Measurements from ENCODE around the gene PAFAH1B2. TPM values are rescaled to one million over a fixed set of nuclear protein-coding genes. Genes with fewer than 3 reads are reported as not detected.
"Not testable (repeated sequence)": the region's sequence is repeated elsewhere in the genome, so short reads cannot be mapped to it uniquely, and the experiment has no call there.

Gene PAFAH1B2
- total RNA-seq, 1 donor from 2014 or later, result 231 TPM

DNA sequence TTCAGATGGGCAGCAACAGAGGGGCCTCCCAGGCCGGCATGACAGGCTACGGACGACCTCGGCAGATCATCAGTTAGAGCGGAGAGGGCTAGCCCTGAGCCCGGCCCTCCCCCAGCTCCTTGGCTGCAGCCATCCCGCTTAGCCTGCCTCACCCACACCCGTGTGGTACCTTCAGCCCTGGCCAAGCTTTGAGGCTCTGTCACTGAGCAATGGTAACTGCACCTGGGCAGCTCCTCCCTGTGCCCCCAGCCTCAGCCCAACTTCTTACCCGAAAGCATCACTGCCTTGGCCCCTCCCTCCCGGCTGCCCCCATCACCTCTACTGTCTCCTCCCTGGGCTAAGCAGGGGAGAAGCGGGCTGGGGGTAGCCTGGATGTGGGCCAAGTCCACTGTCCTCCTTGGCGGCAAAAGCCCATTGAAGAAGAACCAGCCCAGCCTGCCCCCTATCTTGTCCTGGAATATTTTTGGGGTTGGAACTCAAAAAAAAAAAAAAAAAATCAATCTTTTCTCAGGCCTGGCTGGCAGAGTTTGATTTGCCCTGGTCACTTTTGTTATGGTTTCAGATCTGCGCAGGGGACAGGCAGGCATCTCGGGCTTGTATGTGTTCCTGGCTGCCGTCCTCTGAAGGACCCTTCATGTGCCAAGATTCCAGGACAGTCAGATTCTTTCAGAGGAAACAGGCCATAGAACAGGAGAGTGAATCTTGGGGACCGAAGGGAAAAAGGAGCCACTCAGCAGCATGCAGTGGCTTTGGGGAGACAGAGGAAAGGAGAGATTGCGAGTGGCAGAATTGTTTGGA lies 60.4 kb downstream of the PAFAH1B2 start:
- DNase-seq, result no peak

DNA sequence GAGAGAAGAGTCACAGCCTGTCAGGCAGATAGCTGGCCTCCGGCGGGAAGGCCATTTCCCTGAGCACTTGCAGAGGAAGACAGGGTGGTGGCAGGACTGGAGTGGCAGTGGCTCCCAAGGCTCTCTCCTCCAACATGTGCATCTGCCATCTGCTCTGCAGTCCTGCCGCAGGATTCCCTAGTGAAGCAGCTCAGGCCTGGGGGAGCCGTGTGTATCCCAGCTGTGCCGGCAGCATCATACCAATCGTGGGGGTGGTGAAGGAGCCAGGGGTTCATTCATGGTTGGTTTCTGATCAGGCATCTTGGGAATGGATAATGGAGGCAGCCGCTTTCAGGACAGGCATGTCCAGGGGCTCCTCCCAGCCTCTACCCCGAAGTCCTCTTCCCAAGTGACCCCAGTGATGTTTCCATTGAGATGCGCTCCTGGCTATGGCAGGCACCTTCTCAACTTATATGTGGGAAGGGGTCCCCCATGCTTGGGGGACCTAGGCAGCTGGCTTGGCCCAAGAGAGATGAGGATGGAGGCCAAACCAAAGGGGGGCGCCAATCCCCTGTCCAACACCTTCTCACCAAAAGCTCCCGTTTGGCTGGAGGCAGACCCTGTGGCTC lies 61.2 kb downstream of the PAFAH1B2 start:
- no peak for DNase-seq

GRCh38 chr11:117206111-117206510 lies 62.0 kb downstream of the PAFAH1B2 start:
- DNase-seq, result not testable (repeated sequence)

- peak; percentile 17 for DNase-seq
Measured at GRCh38 chr11:117206859-117207258, 62.8 kb downstream of the PAFAH1B2 start.

DNA sequence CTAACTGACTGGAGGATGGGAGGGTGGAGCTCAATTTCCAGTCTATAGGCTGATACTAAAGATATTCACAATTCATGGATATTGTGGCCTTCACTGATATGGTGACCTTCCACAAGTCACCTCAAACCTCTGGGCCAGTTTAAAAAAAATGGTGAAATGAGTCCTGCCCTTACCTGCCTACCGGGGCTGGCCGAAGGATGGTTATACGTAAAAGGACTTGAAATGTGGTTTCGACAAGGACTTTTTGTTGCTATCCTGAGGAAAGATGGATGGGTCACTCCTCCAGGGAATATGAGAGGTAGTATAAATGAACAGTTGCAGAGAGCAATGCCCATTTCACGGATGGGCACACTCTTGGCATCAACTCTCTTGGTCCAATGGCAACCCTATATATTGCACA lies 63.4 kb downstream of the PAFAH1B2 start:
- not testable (repeated sequence) for DNase-seq

DNA sequence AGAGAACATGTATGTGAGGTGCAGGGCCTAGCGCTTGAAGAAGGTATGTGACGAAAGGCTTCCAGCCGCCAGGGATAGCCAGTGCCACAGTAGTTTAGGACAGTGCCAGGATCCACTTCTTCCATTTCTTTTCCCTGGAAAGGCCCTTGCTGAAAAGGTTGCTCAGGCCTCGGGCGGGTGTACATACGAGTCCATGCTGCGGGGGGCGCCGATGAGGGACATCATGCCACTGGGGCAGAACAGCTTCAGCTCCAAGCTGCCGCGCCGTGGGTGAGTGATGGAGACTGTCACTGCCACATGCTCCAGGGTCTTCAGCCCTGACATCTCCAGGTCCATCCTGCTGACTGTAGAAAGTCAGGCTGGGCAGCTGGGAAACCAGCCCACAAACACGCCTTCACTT lies 64.6 kb downstream of the PAFAH1B2 start:
- DNase-seq, result not testable (repeated sequence)

- not testable (repeated sequence) for DNase-seq
Measured at GRCh38 chr11:117209351-117210125, 65.5 kb downstream of the PAFAH1B2 start.

GRCh38 chr11:117210620-117211019 lies 66.5 kb downstream of the PAFAH1B2 start:
- DNase-seq, result no peak

GRCh38 chr11:117212697-117213355 lies 68.7 kb downstream of the PAFAH1B2 start:
- no peak for DNase-seq

DNA sequence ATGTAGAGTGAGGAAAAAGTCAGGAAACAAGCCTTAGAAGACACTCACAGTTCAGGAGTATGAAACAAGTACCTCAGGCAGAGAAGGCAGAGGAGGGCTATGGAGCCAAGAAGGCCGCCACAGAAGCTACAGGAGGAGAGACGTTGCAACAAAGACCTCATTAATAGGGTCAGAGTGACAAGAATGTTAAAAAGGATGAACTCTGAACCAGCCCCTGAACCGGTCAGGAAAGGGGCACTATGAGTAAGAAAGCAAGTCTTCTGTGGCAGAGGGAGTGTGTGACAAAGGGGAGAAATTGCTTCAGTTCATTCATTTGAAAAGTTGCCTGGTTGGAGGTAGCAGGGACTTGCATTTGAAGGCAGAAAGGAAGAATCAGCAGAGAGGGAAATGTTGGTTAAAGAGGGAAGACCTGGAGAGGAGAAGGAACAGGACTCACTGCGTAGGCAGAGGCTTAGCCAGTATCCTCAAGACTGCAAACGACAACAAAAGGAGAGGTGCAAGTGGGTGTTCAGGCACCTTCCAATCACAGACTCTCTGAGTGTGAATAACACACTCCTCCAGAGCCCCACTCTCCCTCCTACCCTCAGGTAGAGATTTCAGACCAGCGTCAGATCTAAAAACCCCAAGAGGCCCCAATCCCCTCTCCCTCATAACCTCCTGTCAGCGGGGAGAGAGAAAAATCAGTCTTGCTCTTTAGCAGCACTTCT lies 70.5 kb downstream of the PAFAH1B2 start:
- no peak for DNase-seq

- DNase-seq, result peak; percentile 52
Measured at GRCh38 chr11:117217141-117218084, 73.3 kb downstream of the PAFAH1B2 start.

DNA sequence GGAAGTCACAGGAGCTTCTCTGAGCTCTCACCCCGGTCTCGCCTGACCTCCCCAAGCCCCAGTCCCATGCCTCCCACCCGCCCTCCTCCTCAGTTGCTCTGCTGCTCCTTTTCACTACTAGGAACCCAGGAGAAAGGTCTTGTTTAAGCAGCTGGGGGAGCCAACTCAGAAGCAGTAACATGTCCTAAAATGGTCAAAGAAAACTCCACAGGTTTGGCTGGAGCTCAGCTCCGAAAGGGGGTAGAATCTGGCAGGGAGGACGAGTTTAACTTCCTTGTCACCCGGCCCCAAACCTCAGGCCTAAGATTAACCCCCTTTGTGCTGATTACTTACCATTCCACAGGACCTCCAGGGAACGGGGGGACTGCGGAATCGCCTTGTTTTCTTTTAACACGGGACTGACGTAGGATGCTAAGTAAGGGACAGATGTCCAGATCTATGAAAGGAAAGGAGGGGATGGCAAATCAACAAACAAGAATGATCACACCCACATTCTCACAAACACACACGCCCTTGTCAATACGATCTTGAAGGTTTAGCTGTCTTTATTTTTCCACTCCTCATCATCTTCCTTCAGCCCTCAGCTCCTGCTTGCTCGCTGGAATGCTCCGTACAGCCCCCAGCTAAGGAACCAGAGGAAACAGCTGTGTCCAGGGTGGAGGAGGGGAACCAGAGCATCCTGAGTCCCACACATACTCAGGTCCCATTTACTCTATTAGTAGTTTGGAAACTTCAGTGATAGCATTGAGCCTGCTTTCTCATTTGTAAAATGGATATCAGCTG lies 74.2 kb downstream of the PAFAH1B2 start:
- DNase-seq, result peak; percentile 75

DNA sequence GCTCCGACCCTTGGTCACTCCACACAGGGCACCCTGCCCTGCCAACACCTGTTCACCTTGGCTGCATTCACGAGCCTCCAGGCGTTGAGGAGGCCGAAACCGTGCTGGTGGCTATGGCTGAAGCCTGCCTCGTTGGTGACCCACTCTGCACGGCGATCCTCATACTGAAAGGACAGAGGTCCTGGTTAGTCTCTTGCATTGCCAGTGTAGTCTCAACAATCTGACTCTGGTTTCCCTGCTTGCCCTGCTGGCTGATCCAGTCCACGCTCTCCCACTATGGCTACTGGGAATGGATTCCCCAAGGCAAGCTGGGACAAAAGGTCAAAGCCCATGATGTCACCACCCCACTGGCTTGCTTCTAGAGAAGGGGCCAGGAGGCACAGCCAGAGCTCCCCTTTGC lies 74.9 kb downstream of the PAFAH1B2 start:
- no peak for DNase-seq

GRCh38 chr11:117219455-117219854 lies 75.4 kb downstream of the PAFAH1B2 start:
- no peak for DNase-seq

DNA sequence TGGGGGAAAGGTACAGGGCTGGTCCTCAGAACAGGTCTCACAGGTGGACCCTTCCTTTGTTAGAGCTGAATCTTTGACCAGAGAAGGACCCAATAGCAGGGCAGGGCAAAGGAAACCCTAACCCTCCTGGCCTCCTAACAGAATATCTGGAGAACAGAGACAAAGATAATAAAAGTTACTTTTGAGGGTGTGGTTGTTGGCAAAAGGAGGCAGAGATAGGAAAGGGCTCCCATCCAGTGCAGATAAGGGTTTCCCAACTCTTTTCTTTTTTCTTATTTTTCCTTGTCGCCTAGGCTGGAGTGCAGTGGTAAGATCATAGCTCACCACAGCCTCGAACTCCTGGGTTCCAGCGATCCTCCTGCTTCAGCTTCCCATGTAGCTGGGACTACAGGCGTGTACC lies 75.9 kb downstream of the PAFAH1B2 start:
- no peak for DNase-seq

DNA sequence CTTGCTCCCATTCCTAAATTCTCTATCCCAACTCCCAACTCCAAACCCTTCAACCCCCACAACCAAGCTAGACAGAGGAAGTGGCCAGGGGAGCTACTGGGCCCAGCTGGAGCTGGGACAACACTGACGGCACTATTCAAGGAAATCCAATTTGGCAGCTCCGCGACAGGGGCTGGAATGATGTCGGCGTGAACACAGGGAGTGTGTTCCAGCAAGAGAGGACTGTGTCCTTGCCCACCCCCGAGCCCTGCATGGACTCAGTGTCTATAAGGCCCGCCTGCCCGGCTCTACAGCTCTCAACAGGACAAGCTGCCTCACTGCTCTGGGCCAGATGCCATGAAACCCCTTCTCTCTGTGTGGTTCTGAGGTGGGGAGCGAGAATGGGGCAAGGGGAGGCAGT lies 76.5 kb downstream of the PAFAH1B2 start:
- DNase-seq, result no peak

- DNase-seq, result no peak
Measured at GRCh38 chr11:117220999-117221774, 77.1 kb downstream of the PAFAH1B2 start.

DNA sequence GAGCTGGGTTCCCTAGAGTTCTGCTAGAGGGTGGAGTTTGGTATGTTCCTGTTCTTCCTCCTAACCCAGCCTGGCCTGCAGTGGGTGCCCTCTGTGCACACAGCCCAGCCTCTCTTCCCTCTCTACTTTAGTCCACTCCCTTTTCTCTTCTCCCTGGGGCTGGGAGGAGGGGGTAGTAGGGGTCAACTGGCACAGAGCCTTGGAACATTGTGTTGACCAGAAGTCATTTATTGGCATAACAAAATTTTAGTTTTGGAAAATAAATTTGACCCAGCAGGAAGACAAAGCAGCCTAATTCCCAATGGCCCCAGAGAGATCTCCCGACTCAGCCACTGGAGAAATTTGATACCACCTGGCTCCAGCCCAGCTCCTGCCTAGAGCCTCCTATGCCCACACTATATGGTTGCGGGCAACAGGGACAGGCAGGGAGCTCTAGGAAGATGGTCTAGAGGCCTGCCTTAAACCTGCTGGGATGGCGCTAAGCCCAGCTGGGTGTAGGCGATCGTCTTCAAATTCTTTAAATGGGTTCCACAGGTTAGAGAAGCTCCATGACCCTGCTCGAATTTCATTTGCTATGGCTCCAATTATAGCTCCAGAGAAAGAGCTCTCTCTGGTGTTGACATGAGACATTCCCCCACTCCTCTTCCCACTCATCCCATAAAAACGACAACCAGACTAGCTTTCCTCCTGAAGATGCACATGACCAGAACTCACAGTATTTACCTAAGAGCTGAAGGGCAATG lies 77.9 kb downstream of the PAFAH1B2 start:
- no peak for DNase-seq
